HL-60 (cell line): Measurements from ENCODE around the gene ANKS1A.

Source experiments
- GABPA ChIP-seq: IDR thresholded peaks from 2 replicates; pipeline ENCODE4 v1.6.1; 2012; ENCODE audit warnings: low read depth
- POLR2AphosphoS5 ChIP-seq: IDR thresholded peaks from 2 replicates; pipeline ENCODE4 v1.6.1; 2012; ENCODE audit warnings: low read depth
- SPI1 ChIP-seq: IDR thresholded peaks from 2 replicates; pipeline ENCODE4 v1.6.1; 2012; ENCODE audit warnings: low read depth, mild to moderate bottlenecking, borderline replicate concordance
- TF ChIP-seq, protein P1 (sequence below): IDR thresholded peaks from one replicate; pipeline ENCODE4 v1.5.1; 2011; ENCODE audit warnings: low read length, control low read depth, inconsistent platforms; ENCODE audit not compliant: insufficient read depth
- TF ChIP-seq, protein P2 (sequence below): IDR thresholded peaks from 2 replicates; pipeline ENCODE4 v1.6.1; 2012; ENCODE audit warnings: low read depth; ENCODE audit not compliant: insufficient replicate concordance

DNA sequence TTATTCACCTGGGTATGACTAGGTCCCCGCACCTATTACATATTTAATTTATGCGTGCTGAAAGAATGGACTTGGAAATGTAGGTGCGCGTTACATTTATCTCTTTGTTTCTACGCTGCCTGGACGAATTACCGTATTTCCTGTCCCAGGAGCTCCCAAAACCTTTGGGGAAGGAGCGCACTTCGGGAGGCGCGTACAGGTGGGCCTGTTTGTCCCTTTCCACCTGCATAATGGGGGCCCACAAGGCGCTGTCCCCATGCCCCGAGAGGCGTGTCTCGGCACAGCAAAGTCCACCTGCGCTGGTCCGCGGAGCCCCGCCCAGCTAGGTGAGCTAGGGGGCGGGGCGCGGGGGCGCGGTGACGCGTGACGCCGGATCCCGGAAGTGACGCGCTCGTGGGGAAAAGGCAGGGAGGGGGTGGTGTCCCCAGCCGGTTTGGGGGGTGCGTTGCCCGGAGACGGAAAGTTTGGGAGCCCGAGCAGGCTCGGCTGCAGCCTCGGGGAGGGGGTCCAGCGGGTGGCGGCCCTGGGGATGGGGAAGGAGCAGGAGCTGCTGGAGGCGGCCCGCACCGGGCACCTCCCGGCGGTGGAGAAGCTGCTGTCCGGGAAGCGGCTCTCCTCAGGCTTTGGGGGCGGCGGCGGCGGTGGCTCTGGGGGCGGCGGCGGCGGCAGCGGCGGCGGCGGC is at the start of gene ANKS1A:
- TF ChIP-seq, protein P1, sequence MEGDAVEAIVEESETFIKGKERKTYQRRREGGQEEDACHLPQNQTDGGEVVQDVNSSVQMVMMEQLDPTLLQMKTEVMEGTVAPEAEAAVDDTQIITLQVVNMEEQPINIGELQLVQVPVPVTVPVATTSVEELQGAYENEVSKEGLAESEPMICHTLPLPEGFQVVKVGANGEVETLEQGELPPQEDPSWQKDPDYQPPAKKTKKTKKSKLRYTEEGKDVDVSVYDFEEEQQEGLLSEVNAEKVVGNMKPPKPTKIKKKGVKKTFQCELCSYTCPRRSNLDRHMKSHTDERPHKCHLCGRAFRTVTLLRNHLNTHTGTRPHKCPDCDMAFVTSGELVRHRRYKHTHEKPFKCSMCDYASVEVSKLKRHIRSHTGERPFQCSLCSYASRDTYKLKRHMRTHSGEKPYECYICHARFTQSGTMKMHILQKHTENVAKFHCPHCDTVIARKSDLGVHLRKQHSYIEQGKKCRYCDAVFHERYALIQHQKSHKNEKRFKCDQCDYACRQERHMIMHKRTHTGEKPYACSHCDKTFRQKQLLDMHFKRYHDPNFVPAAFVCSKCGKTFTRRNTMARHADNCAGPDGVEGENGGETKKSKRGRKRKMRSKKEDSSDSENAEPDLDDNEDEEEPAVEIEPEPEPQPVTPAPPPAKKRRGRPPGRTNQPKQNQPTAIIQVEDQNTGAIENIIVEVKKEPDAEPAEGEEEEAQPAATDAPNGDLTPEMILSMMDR, result no peak
- TF ChIP-seq POLR2AphosphoS5 (peak; percentile 51; the same call in 1 of the 2 replicates), SPI1 (no peak), GABPA (peak; percentile 54)
- TF ChIP-seq, protein P2, sequence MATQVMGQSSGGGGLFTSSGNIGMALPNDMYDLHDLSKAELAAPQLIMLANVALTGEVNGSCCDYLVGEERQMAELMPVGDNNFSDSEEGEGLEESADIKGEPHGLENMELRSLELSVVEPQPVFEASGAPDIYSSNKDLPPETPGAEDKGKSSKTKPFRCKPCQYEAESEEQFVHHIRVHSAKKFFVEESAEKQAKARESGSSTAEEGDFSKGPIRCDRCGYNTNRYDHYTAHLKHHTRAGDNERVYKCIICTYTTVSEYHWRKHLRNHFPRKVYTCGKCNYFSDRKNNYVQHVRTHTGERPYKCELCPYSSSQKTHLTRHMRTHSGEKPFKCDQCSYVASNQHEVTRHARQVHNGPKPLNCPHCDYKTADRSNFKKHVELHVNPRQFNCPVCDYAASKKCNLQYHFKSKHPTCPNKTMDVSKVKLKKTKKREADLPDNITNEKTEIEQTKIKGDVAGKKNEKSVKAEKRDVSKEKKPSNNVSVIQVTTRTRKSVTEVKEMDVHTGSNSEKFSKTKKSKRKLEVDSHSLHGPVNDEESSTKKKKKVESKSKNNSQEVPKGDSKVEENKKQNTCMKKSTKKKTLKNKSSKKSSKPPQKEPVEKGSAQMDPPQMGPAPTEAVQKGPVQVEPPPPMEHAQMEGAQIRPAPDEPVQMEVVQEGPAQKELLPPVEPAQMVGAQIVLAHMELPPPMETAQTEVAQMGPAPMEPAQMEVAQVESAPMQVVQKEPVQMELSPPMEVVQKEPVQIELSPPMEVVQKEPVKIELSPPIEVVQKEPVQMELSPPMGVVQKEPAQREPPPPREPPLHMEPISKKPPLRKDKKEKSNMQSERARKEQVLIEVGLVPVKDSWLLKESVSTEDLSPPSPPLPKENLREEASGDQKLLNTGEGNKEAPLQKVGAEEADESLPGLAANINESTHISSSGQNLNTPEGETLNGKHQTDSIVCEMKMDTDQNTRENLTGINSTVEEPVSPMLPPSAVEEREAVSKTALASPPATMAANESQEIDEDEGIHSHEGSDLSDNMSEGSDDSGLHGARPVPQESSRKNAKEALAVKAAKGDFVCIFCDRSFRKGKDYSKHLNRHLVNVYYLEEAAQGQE, result no peak
